Measurements from ENCODE around the gene KYNU.
A peak's percentile ranks its signal among the peaks of the same experiment; 100 is the strongest.
"Not testable (repeated sequence)": the region's sequence is repeated elsewhere in the genome, so short reads cannot be mapped to it uniquely, and the experiment has no call there.

KYNU gene

DNA sequence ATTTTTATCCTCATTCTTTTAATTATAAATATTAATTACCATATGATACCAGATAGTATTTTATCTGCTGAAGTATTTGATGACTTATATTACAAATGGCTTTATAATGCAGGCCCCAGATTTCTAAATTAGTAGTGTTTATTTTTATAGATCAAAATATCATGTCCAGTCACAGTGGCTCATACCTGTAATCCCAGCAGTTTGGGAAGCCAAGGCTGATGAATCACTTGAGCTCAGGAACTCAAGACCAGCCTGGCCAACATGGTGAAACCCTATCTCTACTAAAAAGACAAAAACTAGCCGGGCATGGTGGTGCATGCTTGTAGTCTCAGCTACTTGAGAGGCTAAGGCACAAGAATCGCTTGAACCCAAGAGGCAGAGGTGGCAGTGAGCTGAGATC is 151.7 kb downstream of the KYNU start:
- DNase-seq (ENCODE audit: low spot score): no peak

DNA sequence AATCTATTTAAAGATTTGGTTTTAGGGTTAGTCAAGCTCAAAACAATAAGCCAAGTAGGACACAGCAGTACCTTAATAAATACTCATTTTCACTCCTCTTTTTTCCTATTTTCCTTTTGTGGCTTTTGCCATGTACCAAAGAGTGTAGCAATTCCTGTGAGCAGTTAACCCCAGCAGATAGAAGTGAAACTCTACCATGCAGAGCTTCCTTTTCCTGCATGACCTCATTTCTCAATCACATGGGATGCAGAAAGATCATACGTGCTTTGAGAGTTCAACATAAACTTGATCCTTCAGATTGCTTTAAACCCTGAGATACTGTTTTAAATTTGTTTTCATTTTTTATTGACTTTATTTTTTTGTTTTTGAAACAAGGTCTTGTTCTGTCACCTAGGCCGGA is 152.7 kb downstream of the KYNU start:
- DNase-seq (ENCODE audit: low spot score): no peak

DNA sequence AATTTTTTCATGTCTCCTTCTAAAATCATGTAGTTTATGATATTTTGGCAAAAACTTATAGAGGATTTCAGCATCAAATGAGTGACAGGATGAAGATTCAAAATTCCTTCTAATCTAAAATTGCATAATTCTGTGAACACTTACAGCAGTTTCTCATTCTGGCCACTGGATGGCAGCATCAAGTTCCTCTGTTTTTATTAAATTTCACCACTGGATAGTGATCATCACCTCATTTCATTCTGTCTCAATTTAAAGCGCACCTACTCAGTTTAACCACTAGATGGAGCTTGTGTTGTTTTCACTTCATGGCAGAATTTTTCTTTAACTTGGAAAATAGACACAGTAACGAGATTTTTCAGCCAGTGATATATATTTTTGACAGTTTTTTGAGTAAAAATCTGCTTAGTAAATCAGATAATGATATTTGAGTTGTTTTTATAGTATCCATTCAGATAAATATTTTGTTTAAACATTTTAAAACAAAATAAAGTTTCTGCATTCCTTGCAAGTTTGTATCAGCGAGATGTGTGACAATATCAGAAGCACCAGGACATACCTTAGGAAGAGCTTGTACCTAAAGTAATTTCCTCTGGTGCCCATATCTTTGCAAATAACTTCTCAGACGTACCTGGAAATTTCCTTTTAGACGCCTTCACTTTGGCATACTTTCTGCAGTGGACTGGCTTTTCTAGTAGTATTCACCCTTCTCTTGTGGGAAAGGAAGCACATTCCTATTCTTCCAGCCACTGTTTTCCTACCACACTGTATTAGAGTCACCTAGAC is 157.0 kb downstream of the KYNU start:
- DNase-seq (ENCODE audit: low spot score): peak; percentile 84

DNA sequence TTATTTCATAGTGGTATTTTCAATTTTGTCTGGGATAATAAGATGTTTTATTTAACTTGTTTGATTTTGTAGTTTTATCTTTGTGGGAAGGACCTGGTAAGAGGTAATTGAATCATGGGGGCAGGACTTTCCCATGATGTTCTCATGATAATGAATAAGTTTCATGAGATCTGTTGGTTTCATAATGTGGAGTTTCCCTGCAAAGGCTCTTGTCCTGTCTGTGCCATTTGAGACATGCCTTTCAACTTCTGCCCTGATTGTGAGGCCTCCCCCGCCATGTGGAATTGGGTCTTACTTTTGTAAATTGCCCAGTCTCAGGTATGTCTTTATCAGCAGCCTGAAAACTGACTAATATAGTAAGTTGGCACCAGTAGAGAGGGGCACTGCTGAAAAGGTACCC is 174.0 kb downstream of the KYNU start:
- no peak for DNase-seq (ENCODE audit: low spot score)

DNA sequence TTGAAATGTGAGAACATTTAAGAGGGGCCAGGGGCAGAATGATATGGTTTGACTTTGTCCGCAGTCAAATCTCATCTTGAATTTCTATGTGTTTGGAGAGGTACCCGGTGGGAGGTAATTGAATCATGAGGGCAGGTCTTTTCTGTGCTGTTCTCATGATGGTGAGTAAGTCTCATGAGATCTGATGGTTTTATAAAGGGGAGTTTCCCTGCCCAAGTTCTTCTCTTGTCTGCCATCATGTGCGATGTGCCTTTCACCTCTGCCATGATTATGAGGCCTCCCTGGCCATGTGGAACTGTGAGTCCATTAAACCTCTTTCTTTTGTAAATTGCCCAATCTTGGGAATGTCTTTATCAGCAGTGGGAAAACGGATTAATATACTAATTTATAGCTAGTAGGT is 176.0 kb downstream of the KYNU start:
- not testable (repeated sequence) for DNase-seq (ENCODE audit: low spot score)

DNA sequence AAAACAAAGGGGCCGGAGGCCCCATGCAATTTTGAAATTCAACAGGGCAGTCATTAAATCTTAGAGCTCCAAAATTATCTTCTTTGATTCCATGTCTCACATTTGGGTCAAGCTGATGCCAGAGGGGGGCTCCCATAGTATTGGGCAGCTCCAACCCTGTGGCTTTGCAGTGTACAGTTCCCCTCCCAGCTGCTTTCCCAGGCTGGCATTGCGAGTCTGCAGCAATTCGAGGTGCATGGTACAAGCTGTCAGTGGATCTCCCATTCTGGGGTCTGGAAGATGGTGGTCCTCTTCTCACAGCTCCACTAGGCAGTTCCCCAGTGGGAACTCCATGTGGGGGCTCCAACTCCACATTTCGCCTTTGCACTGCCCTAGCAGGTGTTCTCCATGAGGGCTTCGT is 179.1 kb downstream of the KYNU start:
- DNase-seq (ENCODE audit: low spot score): no peak

DNA sequence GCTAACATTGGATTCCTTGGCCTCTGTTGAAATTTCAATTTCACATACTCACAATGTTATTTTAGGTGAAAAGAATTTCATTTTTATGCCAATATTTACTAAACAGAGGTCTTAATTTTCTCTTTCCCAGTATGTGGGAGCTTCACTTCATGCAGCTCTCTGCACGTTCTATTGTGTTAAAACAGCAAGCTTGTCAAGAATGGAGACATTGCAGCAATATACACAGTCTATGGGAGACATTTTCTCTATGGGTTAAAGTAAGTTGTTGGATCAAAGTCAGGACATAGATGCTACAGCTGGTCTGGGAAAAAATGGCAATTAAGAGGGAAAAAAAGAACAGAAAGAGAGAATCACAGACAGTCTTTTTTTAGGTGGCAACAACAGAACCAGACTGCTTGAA is 181.4 kb downstream of the KYNU start:
- no peak for DNase-seq (ENCODE audit: low spot score)

DNA sequence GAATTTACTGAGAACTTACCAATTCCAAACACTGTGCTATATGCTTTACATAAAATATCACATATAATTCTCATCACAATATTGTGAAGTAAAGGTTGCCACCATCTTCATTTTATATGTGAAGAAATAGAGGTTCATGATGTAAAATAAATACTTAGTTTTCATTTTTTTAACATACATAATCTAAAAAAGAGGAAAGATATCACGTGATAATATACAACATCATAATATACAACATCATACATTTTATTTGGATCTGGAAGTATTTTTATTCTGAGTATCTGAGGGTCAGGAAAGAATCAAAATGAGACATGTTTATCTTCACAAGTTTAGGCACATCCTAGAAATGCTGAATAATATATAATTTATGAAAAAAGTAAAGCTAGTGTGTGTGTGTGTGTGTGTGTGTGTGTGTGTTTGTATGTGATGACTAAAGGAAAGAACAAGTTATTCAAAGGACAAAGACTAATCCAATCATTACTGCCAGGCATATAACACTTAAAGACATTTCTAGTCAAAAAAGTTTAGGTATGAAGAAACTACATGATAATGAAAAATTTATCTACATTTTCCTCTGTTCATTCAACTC is 186.2 kb downstream of the KYNU start:
- DNase-seq (ENCODE audit: low spot score): no peak

DNA sequence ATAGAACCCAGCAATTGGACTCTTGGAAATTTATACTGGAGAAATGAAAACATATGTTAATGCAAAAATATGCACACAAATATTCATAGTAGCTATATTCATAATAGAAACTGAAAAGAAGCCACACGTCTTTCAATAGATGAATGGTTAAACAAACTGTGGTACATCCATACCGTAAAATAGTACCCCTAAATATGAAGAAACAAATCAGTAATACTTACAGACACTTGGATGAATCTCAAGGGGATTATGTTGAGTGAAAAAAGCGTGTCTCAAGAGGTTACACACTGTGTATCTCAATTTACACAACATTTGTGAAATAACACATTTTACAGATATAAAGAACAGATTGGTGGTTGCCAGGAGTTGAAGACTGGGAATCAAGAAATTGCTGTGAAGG is 190.6 kb downstream of the KYNU start:
- no peak for DNase-seq (ENCODE audit: low spot score)

DNA sequence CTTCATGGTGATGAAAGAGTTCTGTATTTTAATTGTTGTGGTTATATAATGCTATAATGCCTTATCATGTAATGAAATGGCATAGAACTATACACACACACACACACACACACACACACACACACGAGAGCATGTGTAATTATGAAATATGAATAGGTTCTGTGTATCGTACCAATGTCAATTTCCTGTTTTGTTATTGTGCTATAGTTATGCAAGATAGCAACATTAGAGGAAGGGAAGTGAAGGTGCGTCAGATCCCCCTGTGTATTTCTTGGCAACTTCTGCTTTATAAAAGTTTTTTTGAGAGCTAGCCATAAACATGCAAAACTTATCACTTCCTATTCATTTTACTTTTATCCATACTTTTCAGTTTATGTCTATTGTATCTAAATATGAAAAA is 191.0 kb downstream of the KYNU start:
- DNase-seq (ENCODE audit: low spot score): peak; percentile 2

DNA sequence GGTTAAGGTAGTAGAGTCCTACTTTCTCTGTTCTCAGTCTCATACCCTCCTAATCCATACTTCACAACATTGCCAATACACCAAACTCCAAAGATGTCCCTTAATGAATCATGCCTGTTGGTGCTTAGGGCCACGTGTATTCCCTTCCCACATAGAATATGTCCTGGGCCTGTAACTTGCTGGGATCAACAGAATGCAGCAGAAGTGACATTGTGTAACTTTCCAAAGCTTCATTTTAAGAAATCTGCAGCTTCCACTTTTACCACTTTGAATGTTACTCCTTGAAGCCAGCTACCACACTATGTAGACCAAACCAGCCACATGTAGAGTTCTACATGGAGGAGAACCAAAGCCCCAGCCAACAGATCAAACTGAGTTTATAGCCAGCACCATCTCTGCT is 193.2 kb downstream of the KYNU start:
- no peak for DNase-seq (ENCODE audit: low spot score)

DNA sequence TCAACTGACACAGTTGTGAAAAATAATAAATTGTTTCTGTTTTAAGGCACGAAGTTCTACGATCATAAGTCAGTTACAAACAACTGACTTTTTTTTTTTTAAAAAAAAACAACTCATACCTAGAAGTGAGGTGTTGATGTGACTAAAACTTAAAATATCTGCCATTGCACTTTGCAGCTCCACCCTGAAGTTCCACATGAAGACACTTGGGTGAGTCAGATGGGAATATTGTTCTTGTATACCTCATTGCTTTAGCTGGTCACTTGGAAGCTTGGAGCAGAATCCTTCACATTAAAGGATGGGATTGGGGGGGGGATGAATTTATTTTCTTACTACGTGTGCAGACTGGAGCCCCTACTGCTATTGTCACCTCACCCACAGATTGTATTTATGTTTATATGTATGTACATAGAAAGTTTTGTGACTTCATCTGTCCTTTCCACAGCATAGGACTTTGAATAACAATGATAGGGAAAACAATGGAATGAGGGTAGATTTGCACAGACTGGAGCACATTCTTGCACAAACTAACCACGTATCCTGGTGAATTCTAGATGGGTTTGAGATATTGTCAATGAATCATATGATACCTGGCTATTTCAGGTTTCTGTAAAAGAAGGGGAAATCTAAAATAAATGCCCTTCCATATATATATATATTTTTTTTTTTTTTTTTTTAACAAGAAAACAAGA is 193.9 kb downstream of the KYNU start:
- DNase-seq (ENCODE audit: low spot score): no peak

DNA sequence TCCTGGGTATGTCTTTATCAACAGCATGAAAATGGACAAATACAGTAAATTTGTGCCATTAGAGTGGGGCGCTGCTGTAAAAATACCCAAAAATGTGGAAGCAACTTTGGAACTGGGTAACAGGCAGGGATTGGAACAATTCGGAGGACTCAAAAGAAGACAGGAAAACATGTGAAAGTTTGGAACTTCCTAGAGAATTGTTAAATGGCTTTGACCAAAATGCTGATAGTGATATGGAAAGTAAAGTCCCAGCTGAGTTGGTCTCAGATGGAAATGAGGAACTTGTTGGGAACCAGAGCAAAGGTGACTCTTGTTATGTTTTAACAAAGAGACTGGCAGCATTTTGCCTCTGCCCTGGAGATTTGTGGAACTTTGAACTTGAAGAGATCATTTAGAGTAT is 197.4 kb downstream of the KYNU start:
- not testable (repeated sequence) for DNase-seq (ENCODE audit: low spot score)

DNA sequence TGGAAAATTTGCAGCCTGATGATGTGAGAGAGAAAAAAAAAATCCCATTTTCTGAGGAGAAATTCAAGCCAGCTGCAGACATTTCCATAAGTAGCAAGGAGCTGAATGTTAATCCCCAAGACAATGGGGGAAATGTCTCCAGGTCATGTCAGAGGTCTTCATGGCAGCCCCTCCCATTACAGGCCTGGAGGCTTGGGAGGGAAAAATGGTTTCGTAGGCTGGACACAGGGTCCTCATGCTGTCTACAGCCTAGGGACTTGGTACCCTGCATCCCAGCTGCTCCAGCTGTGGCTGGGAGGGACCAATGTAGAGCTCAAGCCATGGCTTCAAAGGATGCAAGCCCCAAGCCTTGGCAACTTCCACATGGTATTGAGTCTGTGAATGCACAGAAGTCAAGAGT is 198.2 kb downstream of the KYNU start:
- no peak for DNase-seq (ENCODE audit: low spot score)

DNA sequence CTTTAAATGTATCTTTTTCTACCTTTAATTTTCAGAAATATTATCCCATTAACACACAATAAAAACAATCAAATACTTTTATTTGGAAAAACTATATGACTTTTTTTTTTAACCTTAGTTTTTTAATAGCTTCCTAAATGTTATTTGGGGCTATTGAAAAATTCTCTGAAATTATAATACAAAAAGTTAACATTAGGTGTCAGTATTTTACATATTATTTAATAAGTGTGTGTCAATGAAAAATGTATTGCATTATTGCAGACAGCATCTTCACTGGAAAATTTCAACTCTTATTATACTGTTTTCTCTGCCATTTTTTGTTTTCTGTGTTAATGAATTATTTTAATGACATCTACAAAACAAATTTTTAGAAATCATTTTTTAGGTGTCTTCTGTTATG is 200.6 kb downstream of the KYNU start:
- DNase-seq (ENCODE audit: low spot score): no peak

DNA sequence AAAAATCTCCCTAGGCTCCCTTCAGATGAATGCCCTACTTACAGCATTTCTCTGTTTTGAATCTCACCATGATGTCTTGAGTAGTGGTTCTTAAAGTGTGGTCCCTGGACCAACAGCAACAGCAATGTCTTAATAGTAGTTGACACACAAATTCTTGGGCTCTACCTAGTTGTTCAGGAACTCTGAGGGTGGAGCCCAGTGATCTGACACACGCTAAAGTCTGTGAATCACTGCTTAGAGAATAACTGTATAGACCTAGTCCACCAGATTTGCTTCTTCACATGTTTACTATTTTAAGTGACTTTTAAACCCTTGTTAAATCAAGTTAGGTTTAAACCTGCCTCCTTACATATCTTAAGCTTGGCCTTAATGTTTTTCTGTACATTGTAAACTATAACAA is 204.2 kb downstream of the KYNU start:
- DNase-seq (ENCODE audit: low spot score): no peak

DNA sequence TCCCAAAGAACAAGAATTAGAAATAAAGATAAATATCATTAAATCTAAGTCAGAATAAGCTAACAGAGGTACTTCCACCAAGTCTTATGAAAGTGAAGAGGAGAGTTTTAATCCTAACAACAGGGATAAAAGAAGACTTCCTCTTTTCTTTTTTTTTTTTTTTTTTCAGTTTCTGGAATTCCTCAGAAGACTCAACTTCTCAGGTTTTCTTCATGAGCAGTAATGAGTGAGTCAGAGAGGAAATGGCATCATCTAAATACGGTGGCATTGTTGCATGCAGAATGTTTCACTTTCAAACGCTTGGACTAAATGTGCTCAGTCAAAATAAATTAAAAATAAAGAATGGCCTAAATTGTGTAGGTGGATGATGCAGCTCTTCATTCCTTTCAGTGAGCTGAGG is 206.2 kb downstream of the KYNU start:
- DNase-seq (ENCODE audit: low spot score): peak; percentile 43

DNA sequence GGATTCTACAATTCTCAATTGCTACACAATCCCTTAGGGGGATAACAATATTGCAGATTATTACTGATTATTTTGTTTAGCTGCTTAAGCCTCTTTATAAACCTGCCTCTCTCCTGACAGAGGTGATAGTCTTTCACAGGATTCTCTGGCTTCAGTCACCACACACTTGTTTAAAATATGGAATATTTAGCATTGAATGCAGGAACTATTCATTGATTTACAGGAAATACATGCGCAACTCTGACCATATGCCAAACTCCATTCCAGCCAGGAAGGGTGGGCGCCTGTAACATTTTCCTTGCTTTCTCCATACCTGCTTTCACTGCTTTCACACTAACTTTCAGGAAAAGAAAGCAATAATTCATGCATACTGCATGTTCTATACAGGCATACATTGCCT is 207.0 kb downstream of the KYNU start:
- DNase-seq (ENCODE audit: low spot score): no peak

DNA sequence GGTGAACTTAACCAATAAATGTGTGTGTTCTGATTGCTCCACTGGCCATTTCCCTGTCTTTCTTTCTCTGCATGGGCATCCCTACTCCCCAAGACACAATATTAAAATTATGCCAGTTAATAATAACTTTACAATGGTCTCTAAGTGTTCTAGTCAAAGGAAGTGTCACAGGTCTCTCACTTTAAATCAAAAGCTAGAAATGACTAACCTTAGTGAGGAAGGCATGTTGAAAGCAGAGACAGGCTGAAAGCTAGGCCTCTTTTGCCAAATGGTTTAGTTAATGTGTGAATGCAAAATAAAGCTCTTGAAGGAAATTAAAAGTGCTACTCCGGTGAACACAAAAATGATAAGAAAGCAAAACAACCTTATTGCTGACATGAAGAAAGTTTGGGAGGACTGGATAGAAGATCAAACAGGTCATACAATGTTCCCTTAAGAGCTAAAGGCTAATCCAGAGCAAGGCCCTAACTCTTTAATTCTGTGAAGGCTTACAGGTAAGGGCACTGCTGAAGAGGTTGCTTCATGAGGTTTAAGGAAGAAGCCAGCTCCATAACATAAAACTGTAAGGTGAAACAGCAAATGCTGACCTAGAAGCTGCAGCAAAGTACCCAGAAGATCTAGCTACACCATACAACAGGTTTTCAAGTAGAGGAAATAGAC is 207.8 kb downstream of the KYNU start:
- no peak for DNase-seq (ENCODE audit: low spot score)

DNA sequence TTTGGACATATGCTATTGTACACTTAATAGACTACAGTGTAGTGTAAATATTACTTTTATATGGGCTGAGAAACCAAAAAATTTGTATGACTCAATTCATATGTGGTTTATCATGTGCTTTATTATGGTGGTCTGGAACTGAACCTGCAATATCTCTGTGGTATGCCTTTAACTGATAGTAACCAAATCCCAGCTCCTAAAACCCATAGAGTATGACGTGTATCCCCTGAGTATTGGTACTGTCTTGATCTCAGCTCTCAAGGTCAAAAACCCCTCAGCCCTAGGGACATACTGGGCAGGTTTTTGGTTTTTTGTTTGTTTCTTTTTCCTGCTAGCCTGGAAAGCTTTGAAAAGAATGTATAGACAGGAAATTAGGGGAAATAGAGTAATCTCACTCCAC is 209.6 kb downstream of the KYNU start:
- no peak for DNase-seq (ENCODE audit: low spot score)

DNA sequence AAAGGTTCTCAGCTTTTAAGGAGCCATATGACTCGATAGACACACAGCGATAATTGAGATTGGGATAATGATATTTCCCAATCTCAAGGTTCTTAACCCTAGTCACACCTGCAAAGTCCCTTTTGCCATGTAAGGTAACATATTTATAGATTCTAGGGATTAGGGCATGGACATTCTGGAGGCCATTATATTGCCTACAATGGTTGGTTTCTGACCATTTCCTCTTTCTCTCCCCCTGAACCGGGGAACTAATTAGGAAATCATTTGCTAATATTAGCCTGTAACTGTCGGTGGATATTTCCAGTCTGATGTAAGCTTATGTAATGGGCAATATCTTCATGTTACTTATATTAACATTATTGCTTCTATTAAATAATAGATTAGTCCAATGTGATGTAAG is 210.9 kb downstream of the KYNU start:
- DNase-seq (ENCODE audit: low spot score): no peak

DNA sequence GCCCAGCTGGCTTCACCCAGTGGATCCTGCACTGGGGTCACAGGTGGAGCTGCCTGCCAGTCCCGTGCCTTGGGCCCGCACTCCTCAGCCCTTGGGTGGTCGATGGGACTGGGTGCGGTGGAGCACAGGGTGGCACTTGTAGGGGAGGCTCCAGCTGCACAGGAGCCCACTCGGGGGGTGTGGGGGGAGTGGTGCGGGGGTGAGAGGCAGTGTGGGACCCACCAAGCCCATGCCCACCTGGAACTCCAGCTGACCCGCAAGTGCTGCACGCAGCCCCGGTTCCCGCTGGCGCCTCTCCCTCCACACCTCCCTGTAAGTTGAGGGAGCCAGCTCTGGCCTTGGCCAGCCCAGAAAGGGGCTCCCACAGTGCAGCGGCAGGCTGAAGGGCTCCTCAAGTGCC is 212.1 kb downstream of the KYNU start:
- not testable (repeated sequence) for DNase-seq (ENCODE audit: low spot score)
